HEK293 (cell line): Measurements from ENCODE around the gene IZUMO1R.

ENCODE experiments used
- CTCF ChIP-seq: fragments of 450-650 bp; formaldehyde crosslinking; IDR thresholded peaks from 2 replicates; pipeline ENCODE4 v1.5.1; 2016; ENCODE audit warnings: missing biosample characterization, missing genetic modification characterization
- ZNF133 ChIP-seq: fragments of 450-650 bp; formaldehyde crosslinking; IDR thresholded peaks from 2 replicates; pipeline ENCODE4 v1.5.1; 2016; ENCODE audit warnings: missing biosample characterization, missing genetic modification characterization

GRCh38 chr11:94303966-94304958, at the start of gene IZUMO1R:
- TF ChIP-seq ZNF133 = no peak
- TF ChIP-seq CTCF = no peak
